Epithelial cell of esophagus (primary cell): ENCODE data around the gene BRD9.
A peak's percentile ranks its signal among the peaks of the same experiment; 100 is the strongest.
"Not testable (repeated sequence)": the region's sequence is repeated elsewhere in the genome, so short reads cannot be mapped to it uniquely, and the experiment has no call there.

Experiments used
- DNase-seq: peaks from one replicate; pipeline ENCODE4 v3.0.0; 2010; ENCODE audit warnings: low read depth
- H3K4me3 ChIP-seq: 2 replicates; pipeline ENCODE4 v1.5.1; 2011; ENCODE audit warnings: mild to moderate bottlenecking, low read length, control low read depth
- TF ChIP-seq, protein P1 (sequence below): IDR thresholded peaks from 2 replicates; pipeline ENCODE4 v1.5.1; 2011; ENCODE audit warnings: low read depth, mild to moderate bottlenecking, low read length, control low read depth, inconsistent platforms; ENCODE audit not compliant: insufficient read depth; ENCODE audit errors: missing control alignments

The BRD9 gene

DNA sequence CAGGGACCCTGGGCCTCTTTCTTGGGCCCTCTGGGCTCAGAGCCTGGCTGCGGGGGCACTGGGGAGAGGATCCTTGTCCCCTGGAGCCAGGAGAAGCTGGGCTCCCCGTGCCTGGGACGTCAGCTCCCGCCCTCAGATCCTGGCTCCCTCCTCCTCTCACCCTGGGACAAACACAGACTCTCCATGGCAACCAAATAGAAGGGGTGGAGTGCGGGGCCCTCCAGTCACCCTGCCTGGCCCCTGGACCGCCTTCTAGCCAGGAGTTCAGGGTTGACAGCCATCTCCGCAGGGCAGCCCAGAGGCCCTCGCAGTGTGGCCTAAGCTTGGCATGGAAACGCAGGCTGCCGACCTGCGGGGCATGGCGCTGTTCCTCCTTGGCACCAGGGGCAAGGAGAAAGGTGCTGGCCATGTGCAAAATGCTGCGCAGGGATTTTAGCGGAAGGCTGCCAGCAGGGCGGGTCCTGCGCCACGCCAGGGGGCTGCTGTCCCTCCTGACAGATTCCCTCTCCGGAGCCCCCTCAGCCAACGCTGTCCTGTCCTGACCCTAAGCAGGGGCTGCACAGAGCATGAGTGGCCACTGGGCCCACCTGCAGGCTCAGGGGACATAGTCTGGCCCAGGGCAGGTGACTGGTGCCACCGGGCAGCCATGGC lies 42.8 kb downstream of the BRD9 start:
- no peak overlapping the region for H3K4me3 ChIP-seq
- no peak for DNase-seq
- TF ChIP-seq, protein P1, sequence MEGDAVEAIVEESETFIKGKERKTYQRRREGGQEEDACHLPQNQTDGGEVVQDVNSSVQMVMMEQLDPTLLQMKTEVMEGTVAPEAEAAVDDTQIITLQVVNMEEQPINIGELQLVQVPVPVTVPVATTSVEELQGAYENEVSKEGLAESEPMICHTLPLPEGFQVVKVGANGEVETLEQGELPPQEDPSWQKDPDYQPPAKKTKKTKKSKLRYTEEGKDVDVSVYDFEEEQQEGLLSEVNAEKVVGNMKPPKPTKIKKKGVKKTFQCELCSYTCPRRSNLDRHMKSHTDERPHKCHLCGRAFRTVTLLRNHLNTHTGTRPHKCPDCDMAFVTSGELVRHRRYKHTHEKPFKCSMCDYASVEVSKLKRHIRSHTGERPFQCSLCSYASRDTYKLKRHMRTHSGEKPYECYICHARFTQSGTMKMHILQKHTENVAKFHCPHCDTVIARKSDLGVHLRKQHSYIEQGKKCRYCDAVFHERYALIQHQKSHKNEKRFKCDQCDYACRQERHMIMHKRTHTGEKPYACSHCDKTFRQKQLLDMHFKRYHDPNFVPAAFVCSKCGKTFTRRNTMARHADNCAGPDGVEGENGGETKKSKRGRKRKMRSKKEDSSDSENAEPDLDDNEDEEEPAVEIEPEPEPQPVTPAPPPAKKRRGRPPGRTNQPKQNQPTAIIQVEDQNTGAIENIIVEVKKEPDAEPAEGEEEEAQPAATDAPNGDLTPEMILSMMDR: no peak

DNA sequence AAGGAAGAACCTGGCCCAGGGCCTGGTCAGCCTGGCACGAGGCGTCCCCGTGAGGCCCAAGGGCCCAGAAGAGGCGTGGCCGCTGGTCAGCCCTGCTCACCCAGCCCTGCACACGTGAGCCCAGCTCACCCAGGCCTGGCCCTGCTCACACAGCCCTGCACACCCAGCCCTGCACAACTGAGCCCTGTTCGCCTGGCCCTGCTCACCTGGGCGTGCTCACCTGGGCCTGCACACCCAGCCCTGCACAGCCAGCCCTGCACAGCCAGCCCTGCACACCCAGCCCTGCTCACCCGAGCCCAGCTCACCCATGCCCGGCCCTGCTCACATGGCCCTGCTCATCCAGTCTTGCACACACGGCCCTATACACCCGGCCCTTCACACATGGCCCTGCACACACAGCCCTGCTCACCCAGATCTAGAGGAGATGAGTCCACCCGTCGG lies 43.9 kb downstream of the BRD9 start:
- no peak overlapping the region for H3K4me3 ChIP-seq
- no peak for DNase-seq
- TF ChIP-seq, protein P1: no peak

DNA sequence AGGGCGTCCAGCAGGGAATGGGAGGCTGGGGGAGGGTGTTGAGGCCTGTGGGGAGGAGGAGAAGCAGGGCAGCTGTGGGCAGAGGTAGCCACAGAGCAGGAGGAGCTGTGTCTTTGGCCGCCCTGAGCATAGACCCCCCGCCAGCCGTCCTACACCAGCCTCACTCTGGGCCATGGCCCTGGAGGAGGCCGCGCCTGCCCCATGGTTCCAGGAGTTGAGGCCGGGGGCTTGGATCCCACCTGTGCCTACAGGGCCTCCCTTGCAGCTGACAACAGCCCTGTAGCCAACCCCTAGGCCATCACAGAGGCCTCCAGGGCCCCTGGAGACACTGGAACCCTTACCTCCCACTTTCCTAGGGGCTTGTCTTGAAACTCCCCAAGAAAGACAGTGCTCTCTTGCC lies 44.9 kb downstream of the BRD9 start:
- not testable (repeated sequence) for DNase-seq

DNA sequence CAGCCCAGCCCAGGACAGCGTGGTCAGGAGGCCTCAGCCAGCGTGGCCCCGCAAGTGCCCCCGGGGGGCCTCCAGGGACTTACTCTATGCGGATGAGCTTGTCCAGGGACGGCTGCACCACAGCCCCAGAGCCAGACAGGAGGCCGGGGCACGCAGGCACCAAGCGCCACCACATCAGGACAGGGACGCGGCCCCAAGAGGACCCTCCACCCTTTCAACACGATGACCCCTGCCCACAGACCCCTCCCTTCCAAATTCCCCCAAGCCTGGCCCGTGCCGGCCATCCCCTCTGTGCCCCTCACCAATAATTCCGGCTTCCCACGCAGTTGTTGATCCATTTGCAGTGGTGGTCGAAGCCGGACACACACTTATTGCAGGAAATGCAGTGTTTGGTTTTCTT lies 45.4 kb downstream of the BRD9 start:
- H3K4me3 ChIP-seq, DNase-seq: not testable (repeated sequence)

More for the DNA sequence above, 44.9 kb downstream of the BRD9 start:
- H3K4me3 ChIP-seq: not testable (repeated sequence)

DNA sequence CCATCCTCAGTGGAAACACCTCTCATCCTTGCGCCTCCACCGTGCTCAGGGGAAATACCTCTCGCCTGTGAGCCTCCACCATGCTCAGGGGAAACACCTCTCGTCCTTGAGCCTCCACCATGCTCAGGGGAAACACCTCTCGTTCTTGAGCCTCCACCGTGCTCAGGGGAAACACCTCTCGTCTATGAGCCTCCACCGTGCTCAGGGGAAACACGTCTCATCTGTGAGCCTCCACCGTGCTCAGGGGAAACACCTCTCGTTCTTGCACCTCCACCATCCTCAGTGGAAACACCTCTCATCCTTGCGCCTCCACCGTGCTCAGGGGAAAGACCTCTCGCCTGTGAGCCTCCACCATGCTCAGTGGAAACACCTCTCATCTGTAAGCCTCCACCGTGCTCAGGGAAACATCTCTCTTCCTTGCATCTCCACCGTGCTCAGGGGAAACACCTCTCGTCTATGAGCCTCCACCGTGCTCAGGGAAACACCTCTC lies 46.0 kb downstream of the BRD9 start:
- DNase-seq, H3K4me3 ChIP-seq: not testable (repeated sequence)

DNA sequence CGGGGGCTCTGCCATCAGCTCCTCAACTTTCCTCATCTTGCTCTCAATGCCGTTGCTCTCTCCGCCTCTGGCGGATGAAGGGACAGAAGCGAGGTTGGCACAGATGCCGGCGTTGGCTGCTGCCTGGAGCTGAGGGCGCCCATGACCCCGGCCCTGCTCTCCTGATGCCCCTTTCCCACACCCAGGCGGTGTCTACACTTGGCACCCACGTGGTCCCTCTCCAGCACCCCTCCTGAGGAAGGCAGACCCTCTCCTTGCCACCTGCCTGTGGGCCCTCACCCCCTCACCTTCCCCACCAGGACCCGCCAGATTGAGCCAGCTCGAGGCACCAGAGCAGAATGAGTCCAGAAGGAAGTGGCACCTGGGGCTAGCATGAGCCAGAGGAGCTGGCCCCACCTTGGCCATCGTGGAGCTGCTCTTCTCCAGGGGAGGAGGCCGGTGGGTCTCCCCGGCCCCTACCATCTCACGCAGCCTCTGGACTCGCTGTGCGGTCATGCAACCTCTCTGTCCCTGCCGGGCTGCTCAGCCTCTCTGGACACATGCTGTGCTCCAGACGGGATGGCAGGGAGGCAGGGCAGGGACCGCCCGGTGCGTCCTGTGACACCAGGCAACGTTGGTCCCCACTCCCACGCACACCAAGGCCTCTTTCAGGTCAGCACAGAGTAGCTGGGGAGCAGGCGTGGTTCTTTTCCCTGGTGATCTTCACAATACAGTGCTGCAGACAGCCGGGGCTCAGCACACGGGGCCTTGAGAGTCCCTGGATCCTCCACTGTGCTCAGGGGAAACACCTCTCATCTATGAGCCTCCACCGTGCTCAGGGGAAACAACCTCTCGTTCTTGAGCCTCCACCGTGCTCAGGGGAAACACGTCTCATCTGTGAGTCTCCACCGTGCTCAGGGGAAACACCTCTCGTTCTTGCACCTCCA lies 46.7 kb downstream of the BRD9 start:
- H3K4me3 ChIP-seq, DNase-seq: not testable (repeated sequence)

DNA sequence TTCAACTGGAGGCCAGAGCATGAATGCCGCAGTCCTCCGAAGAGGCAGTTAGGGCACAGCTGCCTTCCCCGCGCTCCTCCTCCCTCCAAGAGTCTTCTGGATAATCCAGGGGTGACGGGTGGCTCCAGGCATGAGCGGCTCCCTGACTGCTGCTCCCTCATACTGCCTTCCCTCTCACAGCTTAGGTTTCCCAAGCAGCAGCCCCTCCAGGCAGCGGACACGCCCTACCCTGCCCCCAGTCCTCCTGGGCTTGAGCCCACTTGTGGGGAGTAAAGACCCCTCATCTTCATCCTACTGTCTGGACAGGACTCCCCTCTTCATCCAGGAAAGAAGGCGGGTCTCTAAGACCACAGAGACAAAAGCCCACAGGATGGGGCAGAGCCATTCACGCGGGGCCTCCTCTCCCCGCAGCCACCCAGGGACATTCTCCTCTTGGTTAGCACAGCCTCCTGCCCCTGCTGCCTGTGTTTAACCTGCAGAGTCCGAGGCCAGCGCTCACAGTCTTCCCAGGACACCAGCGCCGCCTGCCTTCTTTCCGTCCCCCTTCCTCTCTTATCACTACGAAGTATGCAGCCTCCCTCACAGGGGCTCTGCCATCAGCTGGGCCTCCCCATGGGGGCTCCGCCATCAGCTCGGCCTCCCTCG lies 47.4 kb downstream of the BRD9 start:
- H3K4me3 ChIP-seq, DNase-seq: not testable (repeated sequence)

DNA sequence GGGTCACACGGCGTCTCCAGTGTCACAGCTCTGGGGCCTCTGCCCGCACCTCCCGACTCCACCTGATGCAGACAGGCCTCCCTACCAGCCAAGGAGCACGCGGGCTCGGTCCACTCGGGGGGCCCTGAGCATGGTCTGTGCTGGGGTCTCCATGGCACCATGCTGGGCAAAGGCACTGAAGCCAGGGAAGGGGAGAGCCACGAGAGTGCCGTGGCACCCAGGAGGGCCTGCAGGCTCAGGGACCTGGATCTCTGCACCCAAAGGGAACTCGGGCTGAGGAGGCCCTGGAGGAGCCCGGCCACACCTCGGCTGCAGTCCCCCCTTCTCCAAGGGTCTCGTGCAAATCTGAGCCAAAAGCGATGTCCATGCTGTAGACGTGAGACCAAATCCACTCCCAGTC lies 48.2 kb downstream of the BRD9 start:
- not testable (repeated sequence) for DNase-seq, H3K4me3 ChIP-seq

DNA sequence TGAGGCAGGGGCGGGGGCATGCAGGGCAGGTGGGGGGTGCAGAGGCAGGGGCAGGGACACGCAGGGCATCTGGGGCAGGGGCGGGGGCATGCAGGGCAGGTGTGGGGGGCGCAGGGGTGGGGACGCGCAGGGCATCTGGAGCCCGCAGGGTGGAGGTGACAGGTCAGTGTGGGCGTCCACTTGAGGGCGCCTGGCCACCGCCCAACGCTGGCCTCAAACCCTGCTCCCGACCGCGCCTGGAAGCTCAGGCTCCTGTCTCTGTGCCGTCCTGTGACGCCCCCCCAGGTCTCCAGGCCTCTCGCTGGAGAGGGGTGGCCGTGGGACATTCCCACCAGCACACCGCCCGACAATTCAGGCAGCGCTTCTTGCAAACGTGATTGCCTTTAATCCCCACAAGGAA lies 48.7 kb downstream of the BRD9 start:
- not testable (repeated sequence) for DNase-seq, H3K4me3 ChIP-seq

DNA sequence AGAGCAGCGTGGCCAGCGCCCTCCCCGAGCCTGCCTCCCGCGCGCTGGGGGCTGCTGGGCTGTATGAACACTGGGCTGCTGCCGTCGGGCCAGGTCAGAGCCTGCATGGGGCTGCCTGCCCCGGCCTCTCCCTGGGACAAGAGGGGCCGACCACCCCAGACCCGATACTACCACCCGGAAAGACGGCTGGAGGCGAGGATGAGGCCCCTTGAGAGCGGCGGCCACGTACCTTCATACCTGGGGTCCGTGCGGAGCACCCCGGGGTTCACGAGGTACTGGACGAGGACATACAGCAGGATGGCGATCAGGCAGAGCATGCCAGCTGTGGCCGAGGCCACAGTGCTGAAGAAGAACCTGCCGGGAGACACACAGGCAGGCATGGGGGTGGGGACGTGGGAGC lies 49.2 kb downstream of the BRD9 start:
- H3K4me3 ChIP-seq, DNase-seq: not testable (repeated sequence)

DNA sequence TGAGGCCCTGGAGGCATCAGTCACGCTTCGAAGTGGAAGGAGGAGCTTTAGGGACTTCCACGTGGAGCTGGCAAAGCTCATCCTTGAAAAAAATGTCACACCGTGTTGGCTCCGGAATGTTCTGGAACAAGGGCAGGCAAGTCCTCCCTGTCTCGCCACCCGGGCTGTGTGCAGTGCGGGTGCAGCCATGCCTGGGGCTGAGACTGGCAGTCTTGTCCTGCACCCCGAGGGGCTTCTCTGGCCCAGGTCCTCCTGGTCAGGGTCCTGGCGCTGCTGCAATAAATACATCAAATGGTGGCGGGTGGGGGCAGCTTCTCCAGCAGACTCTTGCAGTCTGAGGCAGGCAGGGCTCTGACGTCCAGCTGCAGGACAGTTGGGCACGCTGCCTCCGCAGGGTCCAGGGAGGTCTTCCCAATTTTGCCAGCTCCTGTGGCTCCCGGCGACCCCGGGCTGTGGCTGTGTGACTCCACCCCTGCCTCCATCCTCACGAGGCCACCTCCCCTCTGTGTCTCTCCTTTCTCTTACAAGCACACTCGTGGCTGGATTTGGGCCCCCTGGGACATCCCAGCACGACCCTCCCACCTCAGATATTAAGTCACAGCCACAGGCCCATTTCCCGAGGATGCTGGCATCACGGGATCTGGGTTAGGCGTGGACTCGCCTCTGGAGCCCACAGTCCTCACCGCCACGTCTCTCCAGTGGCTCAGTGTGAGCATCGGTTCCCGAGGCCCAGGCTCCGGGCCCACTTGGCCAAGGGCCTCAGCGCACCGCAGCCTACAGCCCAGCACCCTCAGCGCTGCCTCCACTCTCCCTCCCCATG lies 50.0 kb downstream of the BRD9 start:
- not testable (repeated sequence) for DNase-seq, H3K4me3 ChIP-seq

DNA sequence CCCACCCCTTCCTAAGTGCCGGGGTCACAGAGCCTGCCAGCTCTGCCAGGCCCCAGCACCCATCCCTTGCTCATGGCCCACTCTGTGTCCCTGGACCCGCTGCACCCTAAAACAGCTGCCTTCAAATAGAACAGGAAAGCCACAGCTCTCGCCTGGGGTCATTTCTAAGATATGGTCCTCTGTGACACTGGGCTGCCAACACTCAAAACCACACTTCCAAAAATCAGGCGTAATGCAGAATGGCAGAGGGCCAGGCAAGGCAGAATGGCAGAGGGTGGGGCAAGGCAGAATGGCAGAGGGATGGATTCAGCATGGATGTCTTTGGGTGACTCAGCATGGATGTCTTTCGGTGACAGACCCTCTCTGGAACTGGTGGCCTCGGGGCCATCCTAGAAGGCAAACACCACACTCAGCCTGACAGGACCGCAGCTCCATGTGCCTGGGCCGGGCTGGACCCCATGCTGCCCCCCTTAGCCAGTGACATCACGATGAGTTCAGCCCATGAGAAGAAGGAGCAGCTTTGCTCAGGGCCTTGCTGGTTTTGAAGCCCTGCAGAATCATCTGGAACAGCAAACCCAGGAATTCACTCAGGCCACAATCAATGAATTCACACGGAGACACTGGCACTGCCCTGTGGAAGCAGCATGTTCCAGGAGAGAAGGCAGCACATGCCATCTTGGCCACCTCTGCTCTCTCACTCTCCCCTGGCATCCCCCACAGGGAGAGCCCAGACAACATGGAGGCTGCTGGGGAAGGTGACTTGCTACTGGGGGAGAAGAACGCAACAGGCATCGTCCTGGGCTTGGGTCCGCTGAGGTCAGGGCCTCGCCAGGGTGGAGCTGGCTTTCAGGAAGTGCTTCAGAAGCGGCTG lies 50.8 kb downstream of the BRD9 start:
- DNase-seq, H3K4me3 ChIP-seq: not testable (repeated sequence)

DNA sequence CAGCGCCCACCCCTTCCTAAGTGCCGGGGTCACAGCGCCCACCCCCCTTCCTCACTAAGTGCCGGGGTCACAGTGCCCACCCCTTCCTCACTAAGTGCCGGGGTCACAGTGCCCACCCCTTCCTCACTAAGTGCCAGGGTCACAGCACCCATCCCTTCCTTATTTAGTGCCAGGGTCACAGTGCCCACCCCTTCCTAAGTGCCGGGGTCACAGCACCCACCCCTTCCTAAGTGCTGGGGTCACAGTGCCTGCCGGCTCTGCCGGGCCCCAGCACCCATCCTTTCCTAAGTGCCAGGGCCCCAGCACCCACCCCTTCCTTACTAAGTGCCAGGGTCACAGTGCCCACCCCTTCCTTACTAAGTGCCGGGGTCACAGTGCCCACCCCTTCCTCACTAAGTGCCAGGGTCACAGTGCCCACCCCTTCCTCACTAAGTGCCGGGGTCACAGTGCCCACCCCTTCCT lies 51.6 kb downstream of the BRD9 start:
- not testable (repeated sequence) for DNase-seq

DNA sequence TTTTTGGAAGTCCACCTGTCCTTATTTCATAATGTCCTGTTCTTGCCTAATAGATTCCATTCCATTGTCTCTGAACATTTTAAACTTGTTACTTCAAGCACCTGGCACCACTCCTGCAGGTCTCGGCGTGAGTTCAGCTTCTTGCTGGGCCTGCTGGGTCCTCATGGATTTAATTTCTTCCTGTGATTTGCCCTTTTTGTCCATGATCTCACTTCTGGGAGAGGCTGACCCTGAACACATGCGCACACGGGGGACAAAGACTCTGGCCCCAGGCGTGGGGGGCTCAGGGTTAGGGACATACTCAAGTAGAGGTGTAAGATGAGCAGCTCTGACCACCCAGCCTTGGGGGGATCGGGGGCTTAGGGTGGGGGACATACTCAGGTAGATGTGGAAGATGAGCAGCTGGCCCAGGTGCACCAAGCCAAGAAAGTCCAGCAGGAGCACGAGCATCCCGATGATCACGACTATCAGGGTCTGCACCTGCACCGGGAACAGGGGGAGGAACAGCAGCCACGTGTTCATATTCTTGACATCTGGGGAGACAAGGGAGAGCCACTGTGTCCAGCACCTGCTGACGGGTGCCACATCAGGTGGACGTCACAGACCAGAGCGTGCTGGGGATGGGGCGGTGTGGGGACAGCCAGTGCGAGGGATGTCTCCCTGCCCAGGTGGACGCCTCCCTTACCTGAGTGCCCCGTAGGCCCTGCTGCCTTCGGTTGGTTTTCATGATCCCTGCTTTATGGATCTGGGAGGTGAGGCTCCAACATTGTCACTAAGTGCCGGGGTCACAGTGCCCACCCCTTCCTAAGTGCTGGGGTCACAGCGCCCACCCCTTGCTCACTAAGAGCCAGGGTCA lies 52.3 kb downstream of the BRD9 start:
- peak; percentile 85 for DNase-seq
- H3K4me3 ChIP-seq: not testable (repeated sequence)

More for the DNA sequence above, 51.6 kb downstream of the BRD9 start:
- H3K4me3 ChIP-seq: not testable (repeated sequence)
